ENCODE measurements around the gene KLRD1. TPM values are rescaled to one million over a fixed set of nuclear protein-coding genes. Genes with fewer than 3 reads are reported as not detected.
"Not testable (repeated sequence)": the region's sequence is repeated elsewhere in the genome, so short reads cannot be mapped to it uniquely, and the experiment has no call there.

The KLRD1 gene
- total RNA-seq, 1 experiment from 2014 or later = not detected

- DNase-seq (ENCODE audit: low read depth, low spot score) = no peak
- in situ Hi-C loops (cut with HindIII; ENCODE audit: low pct_unique_long_range_greater_than_20kb, low sequenced_read_pairs) = no loop called here
Measured at GRCh38 chr12:10320643-10321042, 13.0 kb downstream of the KLRD1 start.

- in situ Hi-C loops (cut with HindIII; ENCODE audit: low pct_unique_long_range_greater_than_20kb, low sequenced_read_pairs); DNase-seq (ENCODE audit: low read depth, low spot score): not testable (repeated sequence)
Measured at GRCh38 chr12:10328691-10329090, 21.0 kb downstream of the KLRD1 start.

- peak; percentile 79 for DNase-seq (ENCODE audit: low read depth, low spot score)
- in situ Hi-C loops (cut with HindIII; ENCODE audit: low pct_unique_long_range_greater_than_20kb, low sequenced_read_pairs) = no loop called here
Measured at GRCh38 chr12:10331642-10332239, 24.1 kb downstream of the KLRD1 start.

- in situ Hi-C loops (cut with HindIII; ENCODE audit: low pct_unique_long_range_greater_than_20kb, low sequenced_read_pairs) = not testable (repeated sequence)
Measured at GRCh38 chr12:10336196-10336595, 28.5 kb downstream of the KLRD1 start.

GRCh38 chr12:10338470-10338869 is 30.8 kb downstream of the KLRD1 start:
- DNase-seq (ENCODE audit: low read depth, low spot score); in situ Hi-C loops (cut with HindIII; ENCODE audit: low pct_unique_long_range_greater_than_20kb, low sequenced_read_pairs): not testable (repeated sequence)

More at GRCh38 chr12:10336196-10336595, 28.5 kb downstream of the KLRD1 start:
- DNase-seq (ENCODE audit: low read depth, low spot score) = not testable (repeated sequence)

GRCh38 chr12:10339053-10339840 is 31.6 kb downstream of the KLRD1 start:
- in situ Hi-C loops (cut with HindIII; ENCODE audit: low pct_unique_long_range_greater_than_20kb, low sequenced_read_pairs) = no loop called here
- DNase-seq (ENCODE audit: low read depth, low spot score) = no peak

- in situ Hi-C loops (cut with HindIII; ENCODE audit: low pct_unique_long_range_greater_than_20kb, low sequenced_read_pairs) = not testable (repeated sequence)
Measured at GRCh38 chr12:10340946-10341345, 33.3 kb downstream of the KLRD1 start.

GRCh38 chr12:10341892-10342509 is 34.3 kb downstream of the KLRD1 start:
- in situ Hi-C loops (cut with HindIII; ENCODE audit: low pct_unique_long_range_greater_than_20kb, low sequenced_read_pairs) = no loop called here
- no peak for DNase-seq (ENCODE audit: low read depth, low spot score)

More at GRCh38 chr12:10340946-10341345, 33.3 kb downstream of the KLRD1 start:
- DNase-seq (ENCODE audit: low read depth, low spot score) = not testable (repeated sequence)

GRCh38 chr12:10351457-10351856 is 43.8 kb downstream of the KLRD1 start:
- in situ Hi-C loops (cut with HindIII; ENCODE audit: low pct_unique_long_range_greater_than_20kb, low sequenced_read_pairs) = not testable (repeated sequence)

GRCh38 chr12:10354071-10354470 is 46.4 kb downstream of the KLRD1 start:
- in situ Hi-C loops (cut with HindIII; ENCODE audit: low pct_unique_long_range_greater_than_20kb, low sequenced_read_pairs) = no loop called here
- DNase-seq (ENCODE audit: low read depth, low spot score) = no peak

More at GRCh38 chr12:10351457-10351856, 43.8 kb downstream of the KLRD1 start:
- not testable (repeated sequence) for DNase-seq (ENCODE audit: low read depth, low spot score)

GRCh38 chr12:10354502-10354901 is 46.8 kb downstream of the KLRD1 start:
- in situ Hi-C loops (cut with HindIII; ENCODE audit: low pct_unique_long_range_greater_than_20kb, low sequenced_read_pairs) = no loop called here
- DNase-seq (ENCODE audit: low read depth, low spot score) = no peak

- in situ Hi-C loops (cut with HindIII; ENCODE audit: low pct_unique_long_range_greater_than_20kb, low sequenced_read_pairs) = no loop called here
- no peak for DNase-seq (ENCODE audit: low read depth, low spot score)
Measured at GRCh38 chr12:10358131-10358530, 50.5 kb downstream of the KLRD1 start.

GRCh38 chr12:10358969-10359368 is 51.3 kb downstream of the KLRD1 start:
- in situ Hi-C loops (cut with HindIII; ENCODE audit: low pct_unique_long_range_greater_than_20kb, low sequenced_read_pairs) = no loop called here
- DNase-seq (ENCODE audit: low read depth, low spot score) = no peak

- DNase-seq (ENCODE audit: low read depth, low spot score) = no peak
- in situ Hi-C loops (cut with HindIII; ENCODE audit: low pct_unique_long_range_greater_than_20kb, low sequenced_read_pairs) = no loop called here
Measured at GRCh38 chr12:10361084-10361483, 53.4 kb downstream of the KLRD1 start.

GRCh38 chr12:10361622-10362021 is 54.0 kb downstream of the KLRD1 start:
- DNase-seq (ENCODE audit: low read depth, low spot score) = no peak
- in situ Hi-C loops (cut with HindIII; ENCODE audit: low pct_unique_long_range_greater_than_20kb, low sequenced_read_pairs) = no loop called here

GRCh38 chr12:10362325-10362724 is 54.7 kb downstream of the KLRD1 start:
- DNase-seq (ENCODE audit: low read depth, low spot score) = no peak
- in situ Hi-C loops (cut with HindIII; ENCODE audit: low pct_unique_long_range_greater_than_20kb, low sequenced_read_pairs) = no loop called here

- in situ Hi-C loops (cut with HindIII; ENCODE audit: low pct_unique_long_range_greater_than_20kb, low sequenced_read_pairs) = no loop called here
- DNase-seq (ENCODE audit: low read depth, low spot score) = no peak
Measured at GRCh38 chr12:10362828-10363657, 55.4 kb downstream of the KLRD1 start.

GRCh38 chr12:10363658-10363913 is 55.9 kb downstream of the KLRD1 start:
- DNase-seq (ENCODE audit: low read depth, low spot score) = peak; percentile 23
- in situ Hi-C loops (cut with HindIII; ENCODE audit: low pct_unique_long_range_greater_than_20kb, low sequenced_read_pairs) = no loop called here
